Thyroid gland (tissue), 4 donors: ENCODE results near the gene TRPM2.

ENCODE experiments used
- CTCF ChIP-seq, 6 experiments: fragments of 200-600 bp in 3 of 6; fragments of 450-650 bp in 3 of 6; sonication (generic) in 3 of 6; IDR thresholded peaks; one replicate each; pipeline ENCODE4 v1.5.1; 2016 to 2019; ENCODE audit warnings: antibody characterized with exemption in 6 of 6, mild to moderate bottlenecking in 2 of 6, inconsistent platforms in 1 of 6, moderate library complexity in 1 of 6
- POLR2A ChIP-seq, 2 donors: fragments of 450-650 bp; IDR thresholded peaks; one replicate each; pipeline ENCODE4 v1.6.1; 2017; ENCODE audit warnings: antibody characterized with exemption in 2 of 2, mild to moderate bottlenecking in 2 of 2, moderate library complexity in 1 of 2

GRCh38 chr21:44440241-44441040 lies 87.0 kb downstream of the TRPM2 start:
- TF ChIP-seq CTCF (IDR thresholded peaks at IDR 0.05) (no peak), POLR2A (IDR thresholded peaks at IDR 0.05) (no peak)
